Urothelium cell line (cell line): Measurements from ENCODE around the gene KLHL30.
"Not testable (repeated sequence)": the region's sequence is repeated elsewhere in the genome, so short reads cannot be mapped to it uniquely, and the experiment has no call there.

Experiments
- DNase-seq: peaks from one replicate; pipeline ENCODE4 v3.0.0; 2011; ENCODE audit warnings: low spot score, mixed read lengths
- FAIRE-seq: peaks from 2 replicates; lab custom pipeline; 2011; peaks lifted over from hg19 to GRCh38; lab: Jason Lieb, UNC

The KLHL30 gene

DNA sequence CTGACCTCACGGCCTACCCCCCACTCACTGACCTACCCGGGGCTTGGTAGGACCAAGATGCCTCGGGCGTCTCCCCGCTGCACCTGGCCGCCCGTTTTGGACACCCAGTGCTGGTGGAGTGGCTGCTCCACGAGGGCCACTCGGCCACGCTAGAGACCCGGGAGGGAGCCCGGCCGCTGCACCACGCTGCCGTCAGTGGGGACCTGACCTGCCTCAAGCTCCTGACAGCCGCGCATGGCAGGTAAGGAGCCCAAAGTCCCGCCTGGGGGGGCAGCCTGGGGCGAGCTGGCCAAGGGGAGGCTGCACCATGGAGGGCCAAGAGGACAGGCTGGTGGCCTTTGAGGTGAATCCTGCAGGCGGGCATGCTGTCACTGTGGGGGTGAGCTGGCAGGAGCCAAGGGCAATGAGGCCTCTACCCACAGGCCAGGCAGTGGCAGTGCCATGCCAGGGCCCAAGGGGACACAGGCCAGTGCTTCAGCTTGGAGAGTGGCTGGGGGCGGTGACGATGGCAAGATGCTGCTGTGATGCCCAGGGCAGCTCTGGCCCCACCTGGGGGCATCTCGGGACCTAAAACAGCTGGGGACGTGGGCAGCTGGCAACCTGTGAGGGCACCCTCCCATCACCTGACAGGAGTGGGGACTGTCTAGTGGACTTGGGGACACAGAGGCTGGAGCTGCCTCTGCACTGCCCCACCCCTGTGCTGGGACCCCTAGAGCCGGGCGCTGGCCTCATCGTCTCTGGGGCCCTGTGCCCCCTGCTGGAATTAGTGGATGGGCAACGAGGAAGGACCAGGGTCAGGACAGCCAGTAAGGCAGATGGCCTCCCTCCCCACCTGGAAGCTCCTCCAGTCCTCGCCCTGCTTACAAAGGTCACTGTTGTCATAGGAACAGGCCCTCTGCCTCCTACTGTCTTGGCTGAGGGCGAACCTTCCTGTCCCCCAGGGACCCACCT, 36.3 kb upstream of the KLHL30 start:
- no peak for DNase-seq
- FAIRE-seq: no peak

DNA sequence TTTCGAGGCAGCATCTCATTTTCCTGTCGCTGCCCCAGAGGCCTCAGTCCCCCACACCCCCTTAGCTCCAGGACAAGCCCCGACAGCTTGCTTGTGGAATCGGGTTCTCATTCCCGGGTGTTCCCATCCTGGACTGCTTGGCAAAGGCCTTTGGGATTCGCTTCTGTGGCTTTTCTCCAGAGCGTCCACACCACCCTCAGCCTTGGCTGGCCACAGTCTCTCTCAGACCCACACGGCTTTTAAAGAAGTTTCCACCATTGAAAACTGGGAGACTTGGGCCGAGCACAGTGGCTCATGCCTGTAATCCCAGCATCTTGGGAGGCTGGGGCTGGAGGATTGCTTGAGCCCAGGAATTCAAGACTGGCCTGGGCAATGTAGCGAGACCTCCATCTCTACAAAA, 35.6 kb upstream of the KLHL30 start:
- DNase-seq (no peak), FAIRE-seq (no peak)

DNA sequence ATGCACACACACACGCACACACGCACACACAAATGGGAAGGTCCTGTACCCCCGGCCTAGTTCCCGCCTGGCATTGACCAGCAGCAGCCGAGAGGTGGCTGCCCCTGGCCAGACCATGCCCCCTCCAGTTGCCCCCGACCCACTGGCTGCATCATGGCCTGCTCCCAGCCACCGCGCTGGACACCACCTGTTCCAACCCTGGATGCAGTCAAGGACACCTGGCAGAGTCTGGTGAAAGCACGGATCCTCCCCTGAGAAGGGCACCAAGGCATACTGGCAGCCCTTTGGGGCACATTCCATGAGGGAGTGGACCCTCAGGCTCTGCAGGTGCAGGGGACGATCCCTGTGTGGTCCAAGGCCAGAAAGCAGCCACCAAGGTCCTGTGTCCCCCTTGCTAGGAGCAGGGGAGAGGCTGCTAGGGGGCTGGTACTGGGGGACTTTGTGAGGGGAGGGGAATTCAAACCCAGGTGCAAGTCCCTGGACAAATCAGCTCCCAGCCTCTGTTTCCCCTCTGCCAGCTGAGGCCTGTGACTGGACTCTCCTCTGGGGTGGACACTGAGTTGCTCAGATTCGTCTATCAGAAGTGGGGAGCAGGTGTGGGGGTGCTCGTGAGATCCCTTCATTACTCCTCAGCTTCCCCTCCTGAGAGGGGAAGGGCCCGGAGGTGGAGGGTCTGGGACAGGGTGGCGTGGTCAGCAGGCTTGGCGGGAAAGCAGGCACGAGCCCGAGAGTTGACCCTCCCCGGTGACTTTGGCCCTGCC, 34.8 kb upstream of the KLHL30 start:
- FAIRE-seq: no peak
- DNase-seq: no peak

DNA sequence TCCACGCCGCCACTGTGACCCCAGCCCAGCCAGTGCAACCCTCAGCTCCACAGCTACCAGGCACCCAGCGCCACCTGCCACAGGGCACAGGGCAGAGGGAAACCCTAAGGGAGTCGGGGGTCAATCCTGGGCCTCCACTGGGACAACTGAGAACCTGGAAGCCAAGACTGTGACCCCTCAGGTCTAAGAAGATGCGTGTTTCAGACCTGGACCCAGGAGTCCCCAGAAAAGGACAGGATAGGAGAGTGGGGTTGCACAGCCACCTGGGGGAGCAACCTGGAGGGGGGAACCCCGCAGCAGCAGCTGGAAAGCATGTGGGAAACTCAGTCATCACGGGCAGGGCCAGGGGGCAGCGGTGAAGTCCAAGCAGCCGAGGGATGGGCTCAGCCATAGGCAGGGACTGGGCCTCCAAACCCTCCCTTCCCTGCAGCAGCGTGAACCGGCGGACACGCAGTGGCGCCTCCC, 34.2 kb upstream of the KLHL30 start:
- no peak for DNase-seq
- no peak for FAIRE-seq

DNA sequence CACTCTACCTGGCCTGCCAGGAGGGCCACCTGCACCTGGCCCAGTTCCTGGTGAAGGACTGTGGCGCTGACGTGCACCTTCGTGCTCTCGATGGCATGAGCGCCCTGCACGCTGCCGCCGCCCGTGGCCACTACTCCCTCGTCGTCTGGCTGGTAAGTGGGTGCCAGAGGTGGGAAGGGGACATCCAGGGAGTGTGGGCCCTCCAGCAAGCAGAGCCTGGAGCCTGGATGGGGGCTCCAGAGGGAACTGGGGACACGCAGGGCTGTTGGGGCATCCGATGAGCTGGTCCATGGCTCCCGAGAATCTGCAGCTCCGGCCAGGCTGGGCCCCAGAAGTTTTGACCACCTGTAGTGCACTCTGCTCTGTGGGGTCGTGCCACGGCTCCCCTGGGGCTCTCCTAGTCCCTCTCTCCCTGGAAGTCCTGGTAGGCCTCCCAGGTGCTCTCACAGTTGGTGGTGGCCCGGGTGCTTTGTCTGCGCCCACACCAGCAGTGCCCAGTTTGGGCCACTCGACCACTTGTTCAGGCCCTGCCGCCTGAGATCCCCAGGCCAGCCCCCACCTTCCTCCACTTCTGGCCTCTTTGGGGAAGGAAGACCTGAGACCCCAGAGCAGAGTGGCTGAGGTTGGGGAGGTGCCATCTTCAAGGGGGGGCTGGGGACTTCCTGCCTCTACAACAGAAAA, 33.6 kb upstream of the KLHL30 start:
- DNase-seq (no peak), FAIRE-seq (no peak)

DNA sequence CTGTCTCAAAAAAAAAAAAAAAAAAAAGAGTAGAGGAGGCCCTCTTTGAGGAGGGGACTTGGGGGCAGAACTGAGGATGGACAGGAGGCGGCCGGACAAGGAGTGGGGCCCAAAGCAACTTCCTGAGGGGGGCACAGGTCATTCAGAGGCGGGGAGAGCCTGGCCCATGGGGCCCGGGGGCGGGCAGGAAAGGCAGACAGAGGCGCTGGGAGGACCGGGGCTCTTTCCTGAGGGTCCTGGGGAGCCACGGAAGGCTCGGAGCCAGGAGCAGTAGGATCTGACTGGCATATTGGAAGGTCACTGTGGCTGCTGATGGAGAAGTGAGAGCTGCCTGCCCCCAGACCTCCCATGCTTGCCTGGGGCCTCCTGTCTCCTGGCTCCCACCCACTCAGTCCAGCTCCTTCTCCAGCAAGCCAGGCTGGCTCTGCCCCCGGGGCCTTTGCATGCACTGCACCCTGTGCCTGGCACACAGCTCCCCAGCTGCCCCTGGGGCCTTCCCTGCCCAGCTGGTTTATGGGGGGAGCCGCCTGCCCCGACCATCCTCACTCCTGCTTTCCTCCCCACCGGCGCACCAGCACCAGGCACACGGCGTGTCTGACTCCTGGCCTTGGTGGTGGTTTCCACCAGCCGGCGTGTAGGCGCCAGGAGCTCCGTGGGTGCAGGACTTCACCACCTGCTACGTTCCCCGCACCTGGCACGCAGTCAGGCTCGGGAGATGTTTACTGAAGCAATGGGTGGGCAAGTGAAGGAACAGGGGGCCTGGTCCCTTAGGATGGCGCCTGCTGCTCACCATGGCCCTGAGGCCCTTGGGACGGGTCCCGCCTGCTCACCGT, 32.7 kb upstream of the KLHL30 start:
- FAIRE-seq (no peak), DNase-seq (no peak)

DNA sequence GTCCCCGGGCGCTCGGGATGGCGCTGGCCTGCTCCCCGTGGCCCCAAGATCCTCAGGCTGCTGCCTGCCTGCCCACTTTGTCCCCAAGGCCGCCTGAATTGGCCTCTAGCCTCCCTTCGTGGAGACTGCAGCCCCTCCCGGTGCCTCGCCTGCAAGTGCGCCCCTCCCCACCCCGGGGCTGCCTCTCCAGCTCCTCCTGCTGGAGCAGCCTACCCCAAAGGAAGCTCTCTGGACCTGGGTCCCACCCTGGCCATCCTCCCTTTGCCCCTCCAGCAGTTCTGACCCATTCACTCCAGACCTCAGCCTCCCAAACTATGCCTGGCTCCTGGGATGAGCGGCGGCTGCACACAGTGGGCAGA, 32.1 kb upstream of the KLHL30 start:
- FAIRE-seq (no peak), DNase-seq (no peak)

DNA sequence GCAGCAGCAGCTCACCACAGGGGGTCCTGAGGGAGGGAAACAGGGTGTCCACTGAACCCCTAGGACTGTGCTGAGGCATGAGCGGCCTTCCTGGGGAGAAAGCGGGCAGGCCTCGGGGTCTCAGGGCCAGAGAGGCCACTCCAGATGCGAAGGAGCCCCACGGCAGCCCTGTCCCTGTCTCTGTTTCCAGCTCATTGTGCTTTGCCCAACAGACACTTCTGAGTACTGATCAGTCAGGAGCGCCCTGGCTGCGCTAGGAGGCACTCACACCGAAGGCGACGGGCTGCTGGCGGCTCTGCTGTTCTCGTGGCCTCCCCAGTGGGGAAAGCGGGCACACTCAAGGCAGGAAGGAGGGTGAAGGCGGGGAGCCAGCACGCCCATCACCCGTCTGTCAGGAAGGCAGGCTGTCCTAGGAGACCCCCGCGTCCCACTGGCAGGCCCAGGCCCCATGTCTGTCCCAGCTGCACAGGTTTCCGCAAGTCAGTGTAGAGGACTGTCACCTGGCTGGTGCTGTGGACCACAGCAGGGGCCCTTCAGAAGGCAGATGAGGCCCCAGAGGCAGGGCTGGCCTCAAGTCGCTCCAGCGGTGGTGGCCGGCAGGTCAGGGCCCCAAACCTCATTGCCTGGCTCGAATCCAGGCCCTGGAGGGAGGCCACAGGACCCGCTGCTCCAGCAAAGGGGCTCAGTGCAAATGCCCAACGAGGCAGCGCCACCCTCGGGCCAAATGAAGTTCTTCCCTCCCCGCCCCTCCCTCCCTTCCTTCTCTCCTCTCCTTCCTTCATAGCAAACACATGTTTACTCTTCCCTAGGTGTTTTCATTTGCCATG, 31.6 kb upstream of the KLHL30 start:
- no peak for DNase-seq
- no peak for FAIRE-seq

DNA sequence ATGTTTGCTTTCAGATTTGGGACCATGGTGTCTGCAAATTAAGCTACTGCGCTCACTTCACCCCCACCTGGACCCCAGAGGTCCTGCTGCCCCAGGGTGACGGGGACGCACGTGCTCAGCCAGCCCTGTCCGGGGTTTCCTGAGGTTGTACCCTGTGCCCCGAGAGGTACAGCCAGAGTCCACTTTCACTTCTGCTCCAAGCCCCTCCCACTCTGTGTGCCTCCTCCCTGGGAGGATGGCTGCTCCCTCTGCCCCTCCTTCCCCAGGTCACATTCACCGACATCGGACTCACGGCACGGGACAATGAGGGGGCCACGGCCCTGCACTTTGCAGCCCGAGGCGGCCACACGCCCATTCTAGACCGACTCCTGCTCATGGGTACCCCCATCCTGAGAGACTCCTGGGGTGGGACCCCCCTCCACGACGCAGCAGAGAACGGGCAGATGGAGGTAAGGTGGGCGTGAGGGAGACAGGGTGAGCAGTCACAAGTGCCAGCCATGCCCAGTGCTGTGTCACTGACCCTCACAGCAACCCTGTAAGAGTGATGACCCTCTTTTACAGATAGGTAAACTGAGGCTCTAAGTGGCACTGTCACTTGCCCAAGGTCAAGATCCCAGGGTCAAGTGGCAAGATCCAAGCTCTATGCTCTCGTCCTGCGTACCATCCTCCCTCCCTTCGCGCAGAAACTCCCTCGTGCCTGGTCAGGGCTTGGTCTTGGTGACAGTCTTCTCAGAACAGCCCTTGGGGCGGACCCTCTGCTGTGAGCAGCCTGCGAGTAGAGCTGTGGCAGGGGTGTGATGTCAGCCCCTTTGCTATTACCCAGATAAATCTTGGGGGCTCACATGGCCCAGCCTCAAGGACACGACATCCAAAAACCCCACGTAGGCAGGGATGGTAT, 30.7 kb upstream of the KLHL30 start:
- no peak for FAIRE-seq
- DNase-seq: no peak

DNA sequence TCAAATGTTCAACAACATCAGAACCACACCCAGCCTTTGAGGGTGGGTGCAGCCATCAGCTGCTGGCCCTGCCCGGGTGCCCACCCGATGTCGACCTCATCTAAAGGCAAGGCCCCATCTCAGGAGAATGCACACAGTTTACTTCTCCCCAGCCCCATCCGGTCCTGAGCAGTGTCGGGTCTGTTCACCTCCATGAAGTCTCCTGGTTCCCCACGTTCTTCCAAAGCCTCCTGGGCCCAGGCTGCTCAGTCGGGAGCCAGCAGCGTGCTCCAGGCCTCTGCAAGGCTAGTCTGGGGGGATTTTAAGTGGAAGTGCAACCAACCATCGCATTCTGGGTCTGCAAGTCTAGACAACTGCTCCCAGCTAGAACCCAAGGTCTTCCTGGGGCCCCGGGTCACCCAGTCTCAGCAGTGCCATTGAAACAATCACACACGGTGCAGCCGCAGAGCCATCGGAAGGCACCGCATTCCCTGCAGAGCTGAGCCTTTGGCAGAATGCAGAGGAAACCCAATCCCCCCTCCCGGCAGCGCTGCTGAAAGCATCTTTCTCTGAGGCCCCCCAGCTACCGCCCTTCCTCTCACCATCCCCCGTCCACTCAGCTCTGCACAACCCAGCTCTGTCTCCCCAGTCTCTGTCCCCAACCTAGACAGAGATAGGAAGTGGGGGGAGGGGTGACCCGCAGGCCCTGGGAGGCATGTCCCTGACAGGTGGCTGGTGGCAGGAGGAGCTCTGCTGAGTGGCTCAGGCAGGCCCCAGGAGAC, 29.9 kb upstream of the KLHL30 start:
- no peak for FAIRE-seq

DNA sequence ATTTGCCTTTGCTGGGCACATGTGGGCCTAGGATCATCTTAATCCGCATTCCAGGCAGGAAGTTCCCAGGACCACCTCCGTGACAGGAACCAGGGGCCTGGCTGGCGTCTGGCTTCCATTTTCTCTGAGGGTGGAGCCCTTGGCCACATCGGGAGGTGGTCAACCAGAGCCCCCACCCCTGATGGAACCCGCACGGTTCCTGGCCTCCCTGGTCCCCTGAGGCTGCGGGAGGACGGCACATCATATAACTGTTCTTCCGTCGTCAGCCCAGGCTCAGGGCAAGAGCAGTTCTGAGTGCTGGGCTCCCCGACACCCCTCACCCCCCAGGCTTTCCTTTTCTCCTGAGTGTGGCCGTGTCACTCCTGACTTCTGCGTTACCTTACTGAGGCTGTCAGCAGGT, 24.9 kb upstream of the KLHL30 start:
- DNase-seq (no peak), FAIRE-seq (no peak)

More for the DNA sequence above, 29.9 kb upstream of the KLHL30 start:
- no peak for DNase-seq

DNA sequence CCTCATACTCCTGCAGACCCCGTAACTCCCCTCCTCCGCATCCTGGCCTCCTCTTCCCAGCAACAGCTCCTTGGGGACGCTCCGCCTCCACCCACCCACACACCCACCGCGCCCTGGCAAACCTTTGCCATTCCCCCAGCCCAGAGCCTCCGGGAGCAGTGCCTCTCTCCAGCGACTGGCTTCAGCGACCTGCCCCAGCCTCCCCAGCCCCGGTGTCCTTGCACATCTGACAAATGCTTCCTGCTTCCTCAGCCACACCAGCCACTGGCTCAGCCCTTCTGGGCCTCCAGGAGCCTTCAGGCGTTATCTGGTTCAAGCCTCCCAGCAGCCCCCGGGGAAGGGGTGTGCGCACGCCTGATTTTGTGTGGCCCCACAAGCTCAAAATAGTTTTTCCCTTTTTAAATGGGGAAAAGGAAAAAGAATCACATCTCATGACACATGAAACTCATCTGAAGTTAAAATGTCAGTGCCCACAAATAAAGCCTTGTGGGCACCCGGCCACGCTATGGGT, 24.1 kb upstream of the KLHL30 start:
- no peak for FAIRE-seq

DNA sequence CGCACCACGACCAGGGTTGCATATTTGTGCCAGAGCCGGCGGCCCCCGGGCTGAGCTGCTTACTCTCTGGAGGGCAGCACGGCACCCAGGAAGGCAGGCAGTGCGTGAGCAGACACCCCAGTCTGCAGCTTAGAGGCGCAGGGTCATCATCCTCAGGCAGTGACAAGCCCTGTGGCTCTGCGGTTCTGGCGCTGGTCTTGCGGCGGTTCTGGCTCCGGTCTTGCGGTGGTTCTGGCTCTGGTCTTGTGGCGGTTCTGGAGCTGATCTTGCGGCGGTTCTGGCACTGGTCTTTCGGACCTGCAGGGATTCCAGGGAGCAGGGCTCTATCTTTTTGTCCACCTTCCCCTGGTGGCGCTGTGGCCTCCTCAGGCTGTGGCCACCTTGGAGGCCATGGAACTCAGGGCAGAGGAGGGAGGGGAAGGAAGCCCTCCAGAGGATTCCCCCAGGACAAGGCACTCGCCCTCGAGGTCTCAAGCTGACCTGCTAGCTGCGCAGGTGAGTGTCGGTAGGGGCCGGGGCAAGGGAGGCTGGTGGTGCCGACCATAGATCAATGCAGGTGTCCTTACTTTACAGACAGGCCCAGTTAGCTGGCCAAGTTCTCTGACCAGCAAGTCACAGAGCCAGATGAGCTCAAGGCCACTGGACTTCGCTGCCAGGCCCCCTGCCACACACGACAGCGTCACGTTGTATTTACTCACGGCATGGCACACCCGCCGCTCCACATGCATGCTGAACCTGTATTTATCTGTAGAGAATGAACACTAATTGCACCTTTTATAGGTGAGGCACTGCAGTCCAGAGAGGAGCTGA, 23.4 kb upstream of the KLHL30 start:
- peak; percentile 9 for FAIRE-seq
- no peak for DNase-seq

More for the DNA sequence above, 24.1 kb upstream of the KLHL30 start:
- DNase-seq: no peak

DNA sequence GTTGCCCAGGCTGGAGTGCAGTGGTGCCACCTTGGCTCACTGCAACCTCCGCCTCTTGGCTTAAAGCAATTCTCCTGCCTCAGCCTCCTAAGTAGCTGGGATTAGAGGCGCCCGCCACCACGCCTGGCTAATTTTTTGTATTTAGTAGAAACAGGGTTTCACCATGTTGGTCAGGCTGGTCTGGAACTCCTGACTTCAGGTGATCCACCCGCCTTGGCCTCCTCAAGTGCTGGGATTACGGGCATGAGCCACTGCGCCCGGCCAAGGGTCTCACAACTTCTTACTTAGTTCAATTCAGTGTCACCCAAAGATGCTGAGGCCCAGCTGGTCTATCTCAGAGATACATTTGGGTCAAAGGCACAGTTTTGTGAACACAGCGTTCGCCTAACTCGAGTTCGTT, 22.8 kb upstream of the KLHL30 start:
- not testable (repeated sequence) for DNase-seq, FAIRE-seq

DNA sequence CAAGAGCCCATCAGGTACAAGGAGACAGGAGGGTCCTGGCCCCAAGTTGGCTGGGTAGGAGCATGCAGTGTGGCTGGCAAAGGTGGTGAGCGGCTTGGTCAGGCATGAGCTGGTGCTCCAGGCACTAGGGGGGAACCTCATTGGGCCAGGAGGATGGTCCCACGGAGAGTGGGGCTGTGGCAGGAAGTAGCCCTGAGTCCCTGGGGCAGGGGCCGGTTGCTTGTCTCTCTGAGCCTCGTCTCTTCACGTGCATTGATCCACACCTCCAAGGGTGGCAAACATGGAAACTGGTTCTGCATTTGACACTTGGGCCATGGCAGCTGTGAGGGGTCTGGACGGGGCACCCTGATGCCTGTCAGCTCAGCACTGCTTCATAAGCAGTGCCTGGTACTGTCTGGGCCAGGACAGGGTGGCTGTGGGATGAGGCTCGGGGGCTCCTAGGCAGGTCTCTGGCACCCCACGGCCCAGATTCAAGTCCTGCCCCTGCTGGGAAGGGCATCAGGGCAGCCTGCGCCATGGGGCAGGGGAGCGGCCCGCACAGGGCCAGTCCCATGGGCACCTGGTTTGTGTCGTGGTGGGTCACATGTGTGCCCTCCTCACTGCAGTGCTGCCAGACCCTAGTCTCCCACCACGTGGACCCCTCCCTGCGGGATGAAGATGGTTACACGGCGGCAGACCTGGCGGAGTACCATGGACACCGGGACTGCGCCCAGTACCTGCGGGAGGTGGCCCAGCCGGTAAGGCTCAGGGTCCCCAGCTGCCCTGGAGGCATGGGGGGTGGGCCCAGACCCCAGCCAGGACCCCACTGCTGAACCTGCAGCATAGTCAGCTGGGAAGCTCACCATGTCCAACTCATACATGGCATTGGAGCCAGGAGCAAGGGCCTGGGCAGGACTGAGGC, 21.9 kb upstream of the KLHL30 start:
- no peak for FAIRE-seq
- no peak for DNase-seq
